Measurements from ENCODE around the gene SYNM.

The SYNM gene

GRCh38 chr15:99096894-99097426 lies 7.9 kb upstream of the SYNM start:
- H3K79me2 ChIP-seq (ENCODE audit: control insufficient read depth, low read length), result no peaks in the 10 kb centered on the region
- TF ChIP-seq EZH2phosphoT487 (IDR thresholded peaks at IDR 0.05; ENCODE audit: borderline replicate concordance, low read length) (no peak), CTCF (IDR thresholded peaks at IDR 0.05; ENCODE audit: low read depth, low read length, poor library complexity, severe bottlenecking) (no peak)
- H3K4me3 ChIP-seq (ENCODE audit: low read length), result no peak overlapping the region
- H3K27ac ChIP-seq (ENCODE audit: low read depth, low read length), result no peak overlapping the region
- H3K4me2 ChIP-seq (ENCODE audit: low read length), result no peak overlapping the region
- H3F3A ChIP-seq (ENCODE audit: control insufficient read depth, insufficient read depth), result no peaks in the 10 kb centered on the region
- H3K4me1 ChIP-seq (ENCODE audit: control insufficient read depth, low read length), result no peaks in the 10 kb centered on the region
- H3K9me2 ChIP-seq (replicated peaks; ENCODE audit: control insufficient read depth, low read length), result no peaks in the 10 kb centered on the region
- H3K27me3 ChIP-seq (ENCODE audit: control insufficient read depth, low read length), result peaks cover 10% of the 10 kb centered on the region; the same call in 1 of the 2 replicates
- no peaks in the 10 kb centered on the region for H4K20me1 ChIP-seq (ENCODE audit: control insufficient read depth, insufficient read depth, low read depth, low read length)
- no peaks in the 10 kb centered on the region for H3K9me3 ChIP-seq (ENCODE audit: control insufficient read depth, insufficient read depth, low read length)
- no peaks in the 10 kb centered on the region for H3K36me3 ChIP-seq (ENCODE audit: control insufficient read depth, low read length)

GRCh38 chr15:99097441-99098410 lies 7.2 kb upstream of the SYNM start:
- no peak overlapping the region for H3K4me2 ChIP-seq (ENCODE audit: low read length)
- H3K4me3 ChIP-seq (ENCODE audit: low read length), result no peak overlapping the region
- no peaks in the 10 kb centered on the region for H4K20me1 ChIP-seq (ENCODE audit: control insufficient read depth, insufficient read depth, low read depth, low read length)
- H3F3A ChIP-seq (ENCODE audit: control insufficient read depth, insufficient read depth), result no peaks in the 10 kb centered on the region
- H3K27me3 ChIP-seq (ENCODE audit: control insufficient read depth, low read length), result peaks cover 10% of the 10 kb centered on the region; the same call in 1 of the 2 replicates
- H3K9me2 ChIP-seq (replicated peaks; ENCODE audit: control insufficient read depth, low read length), result no peaks in the 10 kb centered on the region
- H3K4me1 ChIP-seq (ENCODE audit: control insufficient read depth, low read length), result no peaks in the 10 kb centered on the region
- H3K27ac ChIP-seq (ENCODE audit: low read depth, low read length), result no peak overlapping the region
- H3K9me3 ChIP-seq (ENCODE audit: control insufficient read depth, insufficient read depth, low read length), result no peaks in the 10 kb centered on the region
- H3K36me3 ChIP-seq (ENCODE audit: control insufficient read depth, low read length), result no peaks in the 10 kb centered on the region
- no peaks in the 10 kb centered on the region for H3K79me2 ChIP-seq (ENCODE audit: control insufficient read depth, low read length)
- TF ChIP-seq EZH2phosphoT487 (IDR thresholded peaks at IDR 0.05; ENCODE audit: borderline replicate concordance, low read length), result no peak
- no peak for TF ChIP-seq CTCF (IDR thresholded peaks at IDR 0.05; ENCODE audit: low read depth, low read length, poor library complexity, severe bottlenecking)

GRCh38 chr15:99098426-99098825 lies 6.5 kb upstream of the SYNM start:
- Histone ChIP-seq H3K4me3 (ENCODE audit: low read length) (no peak overlapping the region), H4K20me1 (ENCODE audit: control insufficient read depth, insufficient read depth, low read depth, low read length) (no peaks in the 10 kb centered on the region), H3K27me3 (ENCODE audit: control insufficient read depth, low read length) (peaks cover 10% of the 10 kb centered on the region; the same call in 1 of the 2 replicates), H3K4me2 (ENCODE audit: low read length) (no peak overlapping the region), H3K36me3 (ENCODE audit: control insufficient read depth, low read length) (no peaks in the 10 kb centered on the region), H3K4me1 (ENCODE audit: control insufficient read depth, low read length) (no peaks in the 10 kb centered on the region), H3K27ac (ENCODE audit: low read depth, low read length) (no peak overlapping the region), H3K9me2 (replicated peaks; ENCODE audit: control insufficient read depth, low read length) (no peaks in the 10 kb centered on the region), H3K9me3 (ENCODE audit: control insufficient read depth, insufficient read depth, low read length) (no peaks in the 10 kb centered on the region), H3K79me2 (ENCODE audit: control insufficient read depth, low read length) (no peaks in the 10 kb centered on the region), H3F3A (ENCODE audit: control insufficient read depth, insufficient read depth) (no peaks in the 10 kb centered on the region)
- no peak for TF ChIP-seq EZH2phosphoT487 (IDR thresholded peaks at IDR 0.05; ENCODE audit: borderline replicate concordance, low read length)
- TF ChIP-seq CTCF (IDR thresholded peaks at IDR 0.05; ENCODE audit: low read depth, low read length, poor library complexity, severe bottlenecking), result no peak
